ENCODE measurements around the gene FUT7.
A peak's percentile ranks its signal among the peaks of the same experiment; 100 is the strongest.

Gene FUT7

DNA sequence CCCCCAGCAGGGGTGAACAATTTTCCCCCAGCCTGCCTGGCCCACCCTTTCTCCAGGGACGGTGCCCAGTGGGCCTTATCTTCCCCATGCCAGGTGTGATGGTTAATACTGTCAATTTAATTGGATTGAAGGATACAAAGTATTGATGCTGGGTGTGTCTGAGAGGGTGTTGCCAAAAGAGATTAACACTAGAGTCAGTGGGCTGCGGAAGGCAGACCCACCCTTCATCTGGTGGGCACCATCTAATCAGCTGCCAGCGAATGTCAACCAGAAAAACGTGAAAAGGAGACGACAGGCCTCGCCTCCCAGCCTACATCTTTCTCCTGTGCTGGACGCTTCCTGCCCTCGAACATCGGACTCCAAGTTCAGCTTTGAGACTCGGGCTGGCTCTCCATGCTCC, 5.6 kb upstream of the FUT7 start:
- Histone ChIP-seq H3K4ac (ENCODE audit: low read depth, low read length) (no peak overlapping the region), H3K18ac (ENCODE audit: low read length) (no peak overlapping the region), H3K9ac (ENCODE audit: low read length) (no peak overlapping the region), H3K27me3 (ENCODE audit: insufficient read depth, low read length, poor library complexity) (no peaks in the 10 kb centered on the region), H3K4me3 (ENCODE audit: low read length) (no peak overlapping the region), H3K4me2 (ENCODE audit: low read length) (no peak overlapping the region), H3K4me1 (ENCODE audit: control insufficient read depth, low read depth, low read length) (no peaks in the 10 kb centered on the region), H2BK120ac (ENCODE audit: low read depth, low read length) (no peak overlapping the region), H2BK5ac (ENCODE audit: low read length) (no peak overlapping the region), H2BK15ac (replicated peaks; ENCODE audit: low read depth) (no peak overlapping the region), H2AK5ac (ENCODE audit: low read length) (no peak overlapping the region), H3K79me2 (ENCODE audit: control insufficient read depth, insufficient read depth, low read length) (no peaks in the 10 kb centered on the region), H4K5ac (ENCODE audit: low read length) (no peak overlapping the region), H3K27ac (ENCODE audit: low read depth, low read length) (no peak overlapping the region), H3K36me3 (ENCODE audit: control insufficient read depth, insufficient read depth, low read length) (no peaks in the 10 kb centered on the region), H3K56ac (ENCODE audit: low read length) (no peak overlapping the region), H3K23ac (ENCODE audit: low read length) (no peak overlapping the region), H4K8ac (ENCODE audit: low read depth, low read length) (no peak overlapping the region), H3K79me1 (ENCODE audit: low read length) (no peaks in the 10 kb centered on the region)
- WGBS (ENCODE audit: extremely low coverage, insufficient coverage, low lambda C conversion rate) = no CpG with 5 or more reads among the region's 10 CpGs
- no peak for DNase-seq

DNA sequence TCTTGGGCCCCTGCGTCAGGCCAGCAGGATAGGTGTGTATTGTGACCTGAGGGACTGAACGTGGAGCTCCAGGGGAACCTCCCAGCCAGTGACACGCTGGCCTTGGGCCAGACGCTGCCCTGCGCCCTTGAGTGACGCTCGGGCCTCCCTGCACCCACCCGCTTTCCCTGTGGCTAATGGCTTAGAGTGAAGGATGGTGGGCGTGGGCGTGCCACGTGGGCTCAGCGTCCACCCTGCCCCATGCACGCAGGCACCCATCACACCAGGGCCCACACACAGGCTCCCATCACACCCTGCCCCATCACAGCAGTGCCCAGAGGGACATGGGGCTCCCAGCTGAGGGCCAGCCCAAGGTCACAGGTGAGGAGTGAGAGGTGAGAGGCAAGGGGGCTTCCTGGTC, 5.1 kb upstream of the FUT7 start:
- no peak overlapping the region for H2AK5ac ChIP-seq (ENCODE audit: low read length)
- no peak overlapping the region for H2BK5ac ChIP-seq (ENCODE audit: low read length)
- no peaks in the 10 kb centered on the region for H3K79me2 ChIP-seq (ENCODE audit: control insufficient read depth, insufficient read depth, low read length)
- H3K27ac ChIP-seq (ENCODE audit: low read depth, low read length) = no peak overlapping the region
- no peaks in the 10 kb centered on the region for H3K36me3 ChIP-seq (ENCODE audit: control insufficient read depth, insufficient read depth, low read length)
- WGBS (ENCODE audit: extremely low coverage, insufficient coverage, low lambda C conversion rate) = no CpG with 5 or more reads among the region's 13 CpGs
- H3K56ac ChIP-seq (ENCODE audit: low read length) = no peak overlapping the region
- H2BK15ac ChIP-seq (replicated peaks; ENCODE audit: low read depth) = no peak overlapping the region
- H4K5ac ChIP-seq (ENCODE audit: low read length) = no peak overlapping the region
- no peak overlapping the region for H3K4me2 ChIP-seq (ENCODE audit: low read length)
- no peaks in the 10 kb centered on the region for H3K27me3 ChIP-seq (ENCODE audit: insufficient read depth, low read length, poor library complexity)
- H3K4me3 ChIP-seq (ENCODE audit: low read length) = no peak overlapping the region
- H2BK120ac ChIP-seq (ENCODE audit: low read depth, low read length) = no peak overlapping the region
- H3K79me1 ChIP-seq (ENCODE audit: low read length) = no peaks in the 10 kb centered on the region
- no peak for DNase-seq
- no peak overlapping the region for H3K23ac ChIP-seq (ENCODE audit: low read length)
- H3K4me1 ChIP-seq (ENCODE audit: control insufficient read depth, low read depth, low read length) = no peaks in the 10 kb centered on the region
- H3K4ac ChIP-seq (ENCODE audit: low read depth, low read length) = no peak overlapping the region
- H3K18ac ChIP-seq (ENCODE audit: low read length) = no peak overlapping the region
- no peak overlapping the region for H4K8ac ChIP-seq (ENCODE audit: low read depth, low read length)
- H3K9ac ChIP-seq (ENCODE audit: low read length) = no peak overlapping the region

DNA sequence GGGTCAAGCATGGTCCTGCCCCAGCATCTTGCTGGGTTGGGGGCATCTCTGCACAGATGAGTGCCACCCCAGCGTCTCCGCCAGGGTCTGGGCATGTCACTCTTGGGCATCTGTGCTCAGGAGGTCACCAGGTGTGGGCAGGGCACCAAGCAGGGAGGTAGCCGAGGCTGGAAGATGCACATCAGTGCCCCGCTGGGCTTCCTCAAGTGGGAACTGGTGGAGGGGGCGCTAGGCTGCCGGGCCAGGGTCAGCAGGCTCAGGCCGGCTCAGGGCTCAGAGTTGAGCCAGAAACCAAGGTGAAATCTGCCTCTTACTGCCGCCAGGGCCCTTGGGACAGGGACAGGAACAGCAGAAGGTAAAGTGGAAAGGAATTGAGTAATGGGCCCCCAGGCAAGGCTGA, 4.0 kb upstream of the FUT7 start:
- H3K18ac ChIP-seq (ENCODE audit: low read length) = no peak overlapping the region
- H3K79me2 ChIP-seq (ENCODE audit: control insufficient read depth, insufficient read depth, low read length) = no peaks in the 10 kb centered on the region
- no peak for DNase-seq
- H3K27me3 ChIP-seq (ENCODE audit: insufficient read depth, low read length, poor library complexity) = no peaks in the 10 kb centered on the region
- no CpG with 5 or more reads among the region's 8 CpGs for WGBS (ENCODE audit: extremely low coverage, insufficient coverage, low lambda C conversion rate)
- H2BK120ac ChIP-seq (ENCODE audit: low read depth, low read length) = no peak overlapping the region
- H4K8ac ChIP-seq (ENCODE audit: low read depth, low read length) = no peak overlapping the region
- H3K23ac ChIP-seq (ENCODE audit: low read length) = no peak overlapping the region
- no peak overlapping the region for H3K27ac ChIP-seq (ENCODE audit: low read depth, low read length)
- no peaks in the 10 kb centered on the region for H3K36me3 ChIP-seq (ENCODE audit: control insufficient read depth, insufficient read depth, low read length)
- no peak overlapping the region for H3K4me2 ChIP-seq (ENCODE audit: low read length)
- H3K79me1 ChIP-seq (ENCODE audit: low read length) = no peaks in the 10 kb centered on the region
- no peak overlapping the region for H3K4ac ChIP-seq (ENCODE audit: low read depth, low read length)
- no peak overlapping the region for H4K5ac ChIP-seq (ENCODE audit: low read length)
- H2BK15ac ChIP-seq (replicated peaks; ENCODE audit: low read depth) = no peak overlapping the region
- no peak overlapping the region for H2AK5ac ChIP-seq (ENCODE audit: low read length)
- no peak overlapping the region for H3K56ac ChIP-seq (ENCODE audit: low read length)
- H2BK5ac ChIP-seq (ENCODE audit: low read length) = no peak overlapping the region
- H3K9ac ChIP-seq (ENCODE audit: low read length) = no peak overlapping the region
- H3K4me3 ChIP-seq (ENCODE audit: low read length) = no peak overlapping the region
- no peaks in the 10 kb centered on the region for H3K4me1 ChIP-seq (ENCODE audit: control insufficient read depth, low read depth, low read length)

DNA sequence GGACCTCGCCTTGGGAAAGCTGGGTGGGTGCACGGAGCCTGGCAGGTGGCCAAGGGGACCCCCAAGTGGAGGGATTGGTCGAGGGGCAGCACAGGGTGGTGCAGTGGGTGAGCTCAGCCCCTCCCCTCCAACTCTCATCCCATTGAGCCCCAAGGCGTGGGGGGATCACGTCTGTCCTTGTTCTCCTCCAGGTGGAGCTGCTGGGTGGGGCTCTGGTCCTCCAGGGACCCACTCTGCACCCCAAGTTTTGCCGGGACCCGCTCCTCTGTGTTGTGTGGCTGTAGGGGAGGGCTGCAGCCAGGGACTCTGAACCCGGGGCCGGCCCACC, 3.6 kb upstream of the FUT7 start:
- no peak overlapping the region for H2BK5ac ChIP-seq (ENCODE audit: low read length)
- H3K9ac ChIP-seq (ENCODE audit: low read length) = no peak overlapping the region
- no peak overlapping the region for H3K27ac ChIP-seq (ENCODE audit: low read depth, low read length)
- H2BK15ac ChIP-seq (replicated peaks; ENCODE audit: low read depth) = no peak overlapping the region
- H3K36me3 ChIP-seq (ENCODE audit: control insufficient read depth, insufficient read depth, low read length) = no peaks in the 10 kb centered on the region
- H2AK5ac ChIP-seq (ENCODE audit: low read length) = no peak overlapping the region
- H3K4me3 ChIP-seq (ENCODE audit: low read length) = no peak overlapping the region
- no peak overlapping the region for H2BK120ac ChIP-seq (ENCODE audit: low read depth, low read length)
- H3K27me3 ChIP-seq (ENCODE audit: insufficient read depth, low read length, poor library complexity) = no peaks in the 10 kb centered on the region
- no CpG with 5 or more reads among the region's 9 CpGs for WGBS (ENCODE audit: extremely low coverage, insufficient coverage, low lambda C conversion rate)
- no peak overlapping the region for H3K4ac ChIP-seq (ENCODE audit: low read depth, low read length)
- H4K5ac ChIP-seq (ENCODE audit: low read length) = no peak overlapping the region
- H3K79me2 ChIP-seq (ENCODE audit: control insufficient read depth, insufficient read depth, low read length) = no peaks in the 10 kb centered on the region
- H3K4me1 ChIP-seq (ENCODE audit: control insufficient read depth, low read depth, low read length) = no peaks in the 10 kb centered on the region
- H3K4me2 ChIP-seq (ENCODE audit: low read length) = no peak overlapping the region
- H3K79me1 ChIP-seq (ENCODE audit: low read length) = no peaks in the 10 kb centered on the region
- no peak overlapping the region for H3K18ac ChIP-seq (ENCODE audit: low read length)
- H3K23ac ChIP-seq (ENCODE audit: low read length) = no peak overlapping the region
- no peak overlapping the region for H4K8ac ChIP-seq (ENCODE audit: low read depth, low read length)
- no peak for DNase-seq
- no peak overlapping the region for H3K56ac ChIP-seq (ENCODE audit: low read length)

DNA sequence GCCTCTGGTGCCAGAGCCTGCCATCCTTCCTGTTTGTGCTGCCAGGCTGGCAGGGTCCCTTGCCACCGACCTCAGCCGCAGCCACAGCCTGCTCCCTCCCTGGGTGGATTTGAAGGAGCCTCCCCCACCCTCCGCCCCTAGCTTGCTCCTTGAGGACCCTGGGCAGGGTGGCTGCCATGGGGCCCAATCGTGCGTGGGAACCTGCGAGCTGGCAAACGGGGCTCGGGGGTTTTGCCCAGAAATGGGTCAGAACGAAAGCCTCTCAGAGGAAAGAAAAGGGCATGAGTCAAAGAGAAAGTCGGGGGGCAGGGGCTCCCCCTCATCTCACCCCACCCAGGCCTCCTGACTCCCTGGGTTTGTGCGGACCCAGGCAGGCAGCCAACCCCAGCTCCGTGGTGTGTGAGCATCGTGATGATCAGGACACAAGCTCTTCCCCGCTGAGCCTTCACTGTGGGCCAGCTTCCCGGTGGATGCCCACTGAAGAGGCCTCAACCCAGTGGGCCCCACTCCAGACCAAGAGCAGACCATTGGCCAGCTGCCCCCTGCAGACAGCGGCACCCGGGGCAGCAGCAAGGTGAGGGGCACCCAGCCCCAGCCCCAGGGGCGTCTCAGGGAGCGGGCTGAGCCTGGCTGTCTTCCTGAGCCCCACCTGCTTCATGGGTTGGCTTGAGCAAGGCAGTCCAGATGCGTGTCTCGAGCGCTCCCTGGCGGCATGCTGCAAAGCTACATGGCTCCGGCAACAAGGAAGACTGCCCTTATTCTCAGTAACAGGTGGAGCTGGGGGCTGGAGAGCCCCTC, 3.0 kb upstream of the FUT7 start:
- Histone ChIP-seq H2BK120ac (ENCODE audit: low read depth, low read length) (no peak overlapping the region), H3K36me3 (ENCODE audit: control insufficient read depth, insufficient read depth, low read length) (no peaks in the 10 kb centered on the region), H3K79me1 (ENCODE audit: low read length) (no peaks in the 10 kb centered on the region), H3K18ac (ENCODE audit: low read length) (no peak overlapping the region), H3K4me3 (ENCODE audit: low read length) (no peak overlapping the region), H3K23ac (ENCODE audit: low read length) (no peak overlapping the region), H2AK5ac (ENCODE audit: low read length) (no peak overlapping the region), H3K27me3 (ENCODE audit: insufficient read depth, low read length, poor library complexity) (no peaks in the 10 kb centered on the region), H3K27ac (ENCODE audit: low read depth, low read length) (no peak overlapping the region), H2BK15ac (replicated peaks; ENCODE audit: low read depth) (no peak overlapping the region), H3K9ac (ENCODE audit: low read length) (no peak overlapping the region), H3K56ac (ENCODE audit: low read length) (no peak overlapping the region), H4K8ac (ENCODE audit: low read depth, low read length) (no peak overlapping the region), H4K5ac (ENCODE audit: low read length) (no peak overlapping the region), H3K79me2 (ENCODE audit: control insufficient read depth, insufficient read depth, low read length) (no peaks in the 10 kb centered on the region), H3K4ac (ENCODE audit: low read depth, low read length) (no peak overlapping the region), H3K4me1 (ENCODE audit: control insufficient read depth, low read depth, low read length) (no peaks in the 10 kb centered on the region), H3K4me2 (ENCODE audit: low read length) (no peak overlapping the region), H2BK5ac (ENCODE audit: low read length) (no peak overlapping the region)
- WGBS (ENCODE audit: extremely low coverage, insufficient coverage, low lambda C conversion rate) = no CpG with 5 or more reads among the region's 24 CpGs
- DNase-seq = peak; percentile 83

Measured in mesendoderm (in vitro differentiated cells).